CD4-positive, alpha-beta memory T cell (primary cell): ENCODE data around the gene ARHGEF37. TPM values are rescaled to one million over a fixed set of nuclear protein-coding genes. Genes with fewer than 3 reads are reported as not detected.

Experiments used
- CTCF ChIA-PET: fragments of 350-600 bp; sonication (Branson Sonifier 250); formaldehyde crosslinking; loops from one replicate; lab custom pipeline; 2021; ENCODE audit warnings: inconsistent platforms; ENCODE audit not compliant: partially characterized antibody; lab: Charles Lee
- POLR2A ChIA-PET: fragments of 350-600 bp; sonication (Branson Sonifier 250); formaldehyde crosslinking; loops from one replicate; lab custom pipeline; 2021; ENCODE audit not compliant: partially characterized antibody; lab: Charles Lee
- DNase-seq, 5 donors: peaks; one replicate each; pipeline versions ENCODE4 v3.0.0 to v3.0.0-alpha.2; 2020 to 2022; ENCODE audit warnings: mixed read lengths in 1 of 5
- H3K27ac ChIP-seq: one replicate; pipeline ENCODE4 v1.7.0; 2013; ENCODE audit warnings: low read depth, low read length
- H3K27me3 ChIP-seq: 2 replicates; pipeline ENCODE4 v1.7.0; 2013; ENCODE audit warnings: mild to moderate bottlenecking, low read length, moderate library complexity; ENCODE audit not compliant: insufficient read depth
- H3K36me3 ChIP-seq: 2 replicates; pipeline ENCODE4 v1.7.0; 2013; ENCODE audit warnings: mild to moderate bottlenecking, low read length, moderate library complexity; ENCODE audit not compliant: insufficient read depth
- H3K4me1 ChIP-seq: 2 replicates; pipeline ENCODE4 v1.7.0; 2013; ENCODE audit warnings: mild to moderate bottlenecking, low read length, moderate library complexity; ENCODE audit not compliant: insufficient read depth
- H3K4me3 ChIP-seq, 2 donors: one replicate each; pipeline ENCODE4 v1.7.0; 2013; ENCODE audit warnings: low read length in 2 of 2, mild to moderate bottlenecking in 1 of 2
- H3K9me3 ChIP-seq, 2 donors: one replicate each; pipeline ENCODE4 v1.7.0; 2013; ENCODE audit warnings: low read length in 2 of 2, control low read depth in 1 of 2; ENCODE audit not compliant: control insufficient read depth in 1 of 2
- H3K27ac Mint-ChIP-seq, 7 donors: one replicate each; pipeline ENCODE4 v1.8.0; 2020 to 2021; ENCODE audit warnings: mixed read lengths in 7 of 7, mild to moderate bottlenecking in 6 of 7, inconsistent platforms in 3 of 7, moderate library complexity in 3 of 7
- H3K27me3 Mint-ChIP-seq, 2 donors: one replicate each; pipeline ENCODE4 v1.8.0; 2020 to 2021; ENCODE audit warnings: mixed read lengths in 2 of 2
- H3K36me3 Mint-ChIP-seq, 2 donors: one replicate each; pipeline ENCODE4 v1.8.0; 2020 to 2021; ENCODE audit warnings: mixed read lengths in 2 of 2, inconsistent platforms in 1 of 2, mild to moderate bottlenecking in 1 of 2
- H3K4me1 Mint-ChIP-seq, 4 donors: one replicate each; pipeline ENCODE4 v1.8.0; 2020 to 2021; ENCODE audit warnings: mixed read lengths in 4 of 4, mild to moderate bottlenecking in 1 of 4
- H3K4me3 Mint-ChIP-seq, 8 donors: one replicate each; pipeline ENCODE4 v1.8.0; 2020 to 2021; ENCODE audit warnings: mixed read lengths in 8 of 8, mild to moderate bottlenecking in 7 of 8, moderate library complexity in 6 of 8, inconsistent platforms in 3 of 8
- H3K9me3 Mint-ChIP-seq, 8 donors: one replicate each; pipeline ENCODE4 v1.8.0; 2020 to 2021; ENCODE audit warnings: mixed read lengths in 8 of 8, mild to moderate bottlenecking in 5 of 8, inconsistent platforms in 3 of 8, moderate library complexity in 1 of 8
- intact Hi-C: fragments of 100-400 bp; cut with micrococcal nuclease; formaldehyde crosslinking; loops from one replicate; pipeline ENCODE4 v1.15.1; 2023
- polyA plus RNA-seq, 2 donors: library from polyadenylated mRNA; unstranded; fragments of 300-500 nt; fragmentation: Illumina TruSeq; gene quantifications; one replicate each; pipeline ENCODE4 v1.2.3, GENCODE V29; 2021
- total RNA-seq, 2 experiments: library from RNA; stranded (reverse); gene quantifications; one replicate each; pipeline ENCODE4 v1.2.3, GENCODE V29; 2021

The ARHGEF37 gene
- total and polyA plus RNA-seq, 4 experiments from 2014 or later, result 0.96 to 1.3 TPM; not detected in 2

GRCh38 chr5:149674686-149675085, 93.4 kb downstream of the ARHGEF37 start:
- Histone ChIP-seq H3K4me3 (no peak overlapping the region), H3K27ac (no peak overlapping the region), H3K4me1 (no peaks in the 10 kb centered on the region), H3K9me3 (no peaks in the 10 kb centered on the region), H3K27me3 (no peaks in the 10 kb centered on the region), H3K36me3 (no peaks in the 10 kb centered on the region)
- peaks cover 0 to 25% (median 16%) of the 10 kb centered on the region in 8 donors for H3K9me3 Mint-ChIP-seq
- ChIA-PET CTCF (no interaction called here), POLR2A (no interaction called here)
- H3K27me3 Mint-ChIP-seq, result peaks cover 10 to 11% of the 10 kb centered on the region in 2 donors
- H3K4me1 Mint-ChIP-seq, result no peaks in the 10 kb centered on the region
- H3K4me3 Mint-ChIP-seq, result no peak overlapping the region
- no peak for DNase-seq
- H3K36me3 Mint-ChIP-seq, result peaks cover 4 to 5% of the 10 kb centered on the region in 2 donors
- intact Hi-C loops, result no loop called here
- no peak overlapping the region for H3K27ac Mint-ChIP-seq

- Mint-ChIP-seq H3K4me1 (no peaks in the 10 kb centered on the region), H3K4me3 (no peak overlapping the region), H3K27me3 (peaks cover 11 to 13% of the 10 kb centered on the region in 2 donors), H3K9me3 (peaks cover 0 to 25% (median 16%) of the 10 kb centered on the region in 8 donors), H3K36me3 (peaks cover 4 to 5% of the 10 kb centered on the region in 2 donors), H3K27ac (no peak overlapping the region)
- H3K9me3 ChIP-seq, result no peaks in the 10 kb centered on the region
- ChIA-PET POLR2A (no interaction called here), CTCF (no interaction called here)
- H3K36me3 ChIP-seq, result no peaks in the 10 kb centered on the region
- no peaks in the 10 kb centered on the region for H3K4me1 ChIP-seq
- H3K4me3 ChIP-seq, result no peak overlapping the region
- intact Hi-C loops, result no loop called here
- DNase-seq, result no peak
- H3K27ac ChIP-seq, result no peak overlapping the region
- H3K27me3 ChIP-seq, result no peaks in the 10 kb centered on the region
These were observed 94.4 kb downstream of the ARHGEF37 start for GRCh38 chr5:149675610-149676201.

GRCh38 chr5:149677731-149678130, 96.4 kb downstream of the ARHGEF37 start:
- Mint-ChIP-seq H3K9me3 (peaks cover 0 to 10% (median 4%) of the 10 kb centered on the region in 8 donors), H3K27me3 (peaks cover 16 to 22% of the 10 kb centered on the region in 2 donors), H3K4me1 (no peaks in the 10 kb centered on the region), H3K27ac (peak overlapping the region in 1 of 7 donors; percentile 21), H3K36me3 (no peaks in the 10 kb centered on the region), H3K4me3 (no peak overlapping the region)
- intact Hi-C loops, result no loop called here
- Histone ChIP-seq H3K9me3 (no peaks in the 10 kb centered on the region), H3K36me3 (no peaks in the 10 kb centered on the region), H3K27me3 (no peaks in the 10 kb centered on the region), H3K4me1 (no peaks in the 10 kb centered on the region), H3K27ac (no peak overlapping the region), H3K4me3 (no peak overlapping the region)
- ChIA-PET POLR2A (no interaction called here), CTCF (interaction anchor here (1.1 kb wide), 1 partner anchor 8 kb away, joined by 3 read pairs; no protein-coding TSS in a partner anchor)
- DNase-seq, result no peak

GRCh38 chr5:149679876-149680809, 98.8 kb downstream of the ARHGEF37 start:
- ChIA-PET POLR2A (no interaction called here), CTCF (no interaction called here)
- Mint-ChIP-seq H3K27ac (no peak overlapping the region), H3K9me3 (no peaks in the 10 kb centered on the region), H3K4me1 (no peaks in the 10 kb centered on the region), H3K4me3 (no peak overlapping the region), H3K36me3 (no peaks in the 10 kb centered on the region), H3K27me3 (peaks cover 15 to 21% of the 10 kb centered on the region in 2 donors)
- Histone ChIP-seq H3K4me1 (no peaks in the 10 kb centered on the region), H3K36me3 (no peaks in the 10 kb centered on the region), H3K9me3 (no peaks in the 10 kb centered on the region), H3K4me3 (no peak overlapping the region), H3K27ac (no peak overlapping the region), H3K27me3 (no peaks in the 10 kb centered on the region)
- intact Hi-C loops, result no loop called here
- no peak for DNase-seq

GRCh38 chr5:149680810-149681221, 99.5 kb downstream of the ARHGEF37 start:
- no peaks in the 10 kb centered on the region for H3K4me1 Mint-ChIP-seq
- no peak for DNase-seq
- POLR2A ChIA-PET, result no interaction called here
- peaks cover 13 to 17% of the 10 kb centered on the region in 2 donors for H3K27me3 Mint-ChIP-seq
- H3K27ac Mint-ChIP-seq, result no peak overlapping the region
- Histone ChIP-seq H3K4me3 (no peak overlapping the region), H3K4me1 (no peaks in the 10 kb centered on the region), H3K36me3 (no peaks in the 10 kb centered on the region), H3K27me3 (no peaks in the 10 kb centered on the region), H3K9me3 (no peaks in the 10 kb centered on the region), H3K27ac (no peak overlapping the region)
- H3K9me3 Mint-ChIP-seq, result no peaks in the 10 kb centered on the region
- CTCF ChIA-PET, result no interaction called here
- intact Hi-C loops, result no loop called here
- no peaks in the 10 kb centered on the region for H3K36me3 Mint-ChIP-seq
- no peak overlapping the region for H3K4me3 Mint-ChIP-seq

GRCh38 chr5:149681252-149681651, 100.0 kb downstream of the ARHGEF37 start:
- H3K4me1 ChIP-seq, result no peaks in the 10 kb centered on the region
- H3K27ac ChIP-seq, result no peak overlapping the region
- Mint-ChIP-seq H3K36me3 (no peaks in the 10 kb centered on the region), H3K9me3 (no peaks in the 10 kb centered on the region), H3K27ac (no peak overlapping the region), H3K4me3 (no peak overlapping the region), H3K27me3 (peaks cover 13 to 14% of the 10 kb centered on the region in 2 donors), H3K4me1 (no peaks in the 10 kb centered on the region)
- H3K27me3 ChIP-seq, result no peaks in the 10 kb centered on the region
- ChIA-PET CTCF (no interaction called here), POLR2A (no interaction called here)
- DNase-seq, result no peak
- intact Hi-C loops, result no loop called here
- H3K36me3 ChIP-seq, result no peaks in the 10 kb centered on the region
- no peaks in the 10 kb centered on the region for H3K9me3 ChIP-seq
- no peak overlapping the region for H3K4me3 ChIP-seq

- Mint-ChIP-seq H3K9me3 (no peaks in the 10 kb centered on the region), H3K36me3 (no peaks in the 10 kb centered on the region), H3K27ac (no peak overlapping the region), H3K4me3 (no peak overlapping the region), H3K4me1 (no peaks in the 10 kb centered on the region), H3K27me3 (peaks cover 12 to 14% of the 10 kb centered on the region in 2 donors)
- no peaks in the 10 kb centered on the region for H3K36me3 ChIP-seq
- CTCF ChIA-PET, result no interaction called here
- POLR2A ChIA-PET, result no interaction called here
- H3K27ac ChIP-seq, result no peak overlapping the region
- no peaks in the 10 kb centered on the region for H3K4me1 ChIP-seq
- no peak overlapping the region for H3K4me3 ChIP-seq
- H3K9me3 ChIP-seq, result no peaks in the 10 kb centered on the region
- DNase-seq, result no peak
- intact Hi-C loops, result no loop called here
- no peaks in the 10 kb centered on the region for H3K27me3 ChIP-seq
These were observed 100.6 kb downstream of the ARHGEF37 start for GRCh38 chr5:149681922-149682321.
